ENCODE data around the gene MIX23.
"Not testable (repeated sequence)": the region's sequence is repeated elsewhere in the genome, so short reads cannot be mapped to it uniquely, and the experiment has no call there.

Gene MIX23

DNA sequence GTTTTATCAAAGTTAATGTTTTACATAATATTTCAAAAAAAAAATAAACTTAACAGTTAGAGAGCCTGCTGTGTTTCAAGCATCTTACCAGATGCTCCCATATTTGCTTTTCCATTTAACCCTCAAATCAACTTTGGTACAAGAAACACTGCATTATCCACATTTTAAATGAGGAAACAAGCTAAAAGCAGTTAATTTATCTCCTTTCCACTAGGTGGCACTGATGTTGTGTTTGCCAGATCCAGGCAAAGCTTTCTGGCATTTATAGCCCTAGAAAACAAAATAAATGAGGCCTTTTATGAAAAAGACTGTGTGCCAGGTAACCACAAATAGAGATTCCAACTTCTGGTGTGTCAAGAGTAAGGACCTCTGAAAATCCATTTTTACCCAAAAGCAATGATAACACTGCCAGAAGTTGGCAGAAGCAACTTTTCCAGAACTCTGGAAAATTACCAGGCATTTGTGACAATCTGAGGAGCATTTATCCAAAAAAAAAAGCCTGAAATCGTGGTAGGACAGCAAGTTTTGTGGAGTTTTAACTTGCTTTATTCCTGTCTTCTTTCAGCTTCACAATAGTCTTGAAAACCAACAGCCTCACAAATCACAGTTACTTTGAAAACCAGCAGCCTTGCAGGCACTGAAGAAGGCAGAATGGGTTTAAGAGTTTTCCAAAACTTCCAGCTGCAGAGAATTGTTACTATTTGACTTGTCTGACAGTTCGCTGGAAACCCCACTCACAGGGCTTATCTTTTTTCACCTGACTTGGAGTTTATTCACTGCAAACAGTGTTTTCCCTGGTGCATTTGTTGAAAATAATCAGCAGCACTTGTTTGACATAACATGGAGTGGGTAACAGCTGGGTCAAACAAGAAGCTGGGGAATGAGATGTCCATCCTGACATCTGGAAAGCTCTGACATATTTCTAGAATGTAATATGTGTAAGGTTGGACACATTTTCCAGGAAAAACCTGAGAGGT lies 10.1 kb upstream of the MIX23 start:
- no peak for DNase-seq (ENCODE audit: low read depth)

DNA sequence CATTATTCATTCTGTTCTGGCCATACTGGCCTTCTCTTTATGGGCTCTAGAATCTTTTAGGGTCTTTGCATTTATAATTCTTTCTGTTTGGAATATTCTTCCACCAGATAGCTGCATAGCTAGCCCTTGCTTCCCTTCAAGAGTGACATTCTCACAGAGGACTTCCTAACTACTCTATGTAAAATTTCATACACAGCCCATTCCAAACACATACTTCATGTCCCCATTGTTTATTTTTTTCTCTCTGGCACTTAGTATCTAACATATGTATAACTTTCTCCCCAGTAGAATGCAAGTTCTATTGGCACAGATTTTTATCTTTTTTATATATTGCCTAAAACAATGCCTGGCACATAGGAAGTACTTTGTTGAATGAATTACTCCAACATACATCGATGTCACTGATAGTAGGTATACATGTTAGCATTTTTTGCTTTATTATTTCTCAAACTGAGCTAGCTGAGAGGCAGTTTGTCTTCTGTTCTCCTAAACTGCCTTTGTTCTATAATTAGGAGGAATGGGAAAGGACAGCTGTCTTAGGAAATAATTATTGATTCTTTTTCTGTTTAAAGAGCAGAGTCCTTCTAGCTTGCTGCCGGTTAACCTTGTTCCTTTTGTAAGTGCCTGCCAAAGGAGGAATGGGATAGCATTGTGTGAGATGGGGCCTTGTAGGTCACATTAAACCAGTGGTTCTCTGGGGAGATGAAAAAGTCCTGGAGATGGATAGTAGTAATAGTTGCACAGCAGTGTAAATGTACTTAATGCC lies 8.8 kb upstream of the MIX23 start:
- DNase-seq (ENCODE audit: low read depth), result no peak

DNA sequence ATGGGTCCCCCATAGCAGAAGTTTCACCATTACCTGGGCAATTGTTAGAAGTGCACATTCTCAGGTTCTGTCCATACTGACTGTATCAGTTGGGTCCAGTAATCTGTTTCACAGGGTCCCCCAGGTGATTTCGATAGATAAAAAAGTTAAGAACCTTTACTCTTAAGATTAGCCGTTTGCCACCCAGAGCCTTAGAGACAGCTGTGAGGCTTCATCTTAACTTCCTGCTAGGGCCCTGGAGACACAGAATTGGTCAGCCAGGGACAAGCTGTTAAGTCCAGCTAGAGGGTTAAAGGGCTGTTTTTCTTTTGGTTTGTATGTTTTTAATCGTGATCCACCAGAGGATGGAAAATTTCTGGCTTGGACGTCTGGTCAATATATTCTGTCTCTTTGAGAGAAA lies 7.6 kb upstream of the MIX23 start:
- no peak for DNase-seq (ENCODE audit: low read depth)

DNA sequence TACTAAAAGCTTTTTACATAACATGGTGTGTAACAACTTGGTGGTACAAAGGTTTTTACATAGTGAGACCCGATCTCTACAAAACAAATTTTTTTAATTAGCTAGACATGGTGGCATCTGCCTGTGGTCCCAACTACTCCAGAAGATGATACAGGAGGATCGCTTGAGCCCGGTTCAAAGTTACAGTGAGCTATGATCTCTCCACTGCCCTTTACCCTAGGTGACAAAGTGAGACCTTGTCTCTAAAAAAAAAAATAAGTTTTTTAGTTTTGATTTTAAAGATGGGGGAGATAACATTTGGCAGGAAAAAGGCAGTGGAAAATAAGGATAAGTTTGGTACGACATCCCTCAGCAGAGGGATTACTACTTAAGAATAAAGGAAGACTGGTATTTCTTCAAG lies 6.9 kb upstream of the MIX23 start:
- DNase-seq (ENCODE audit: low read depth), result no peak

DNA sequence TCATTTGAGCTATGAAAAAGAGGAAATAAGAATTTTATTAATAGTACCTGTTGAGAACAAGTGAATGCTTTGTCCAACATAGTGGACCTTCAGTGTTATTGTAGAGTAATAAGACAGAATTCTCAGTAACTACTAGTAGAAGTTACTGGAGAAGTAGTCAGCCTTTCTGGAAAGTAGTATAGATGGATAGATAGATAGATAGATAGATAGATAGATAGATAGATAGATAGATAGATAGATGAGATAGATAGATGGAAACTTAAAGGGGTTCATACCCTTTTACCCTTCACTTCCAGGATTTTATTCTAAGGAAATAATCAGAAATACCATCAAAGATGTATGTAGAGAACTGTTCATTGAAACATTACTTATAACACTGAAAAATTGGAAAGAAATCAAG lies 6.2 kb upstream of the MIX23 start:
- no peak for DNase-seq (ENCODE audit: low read depth)

DNA sequence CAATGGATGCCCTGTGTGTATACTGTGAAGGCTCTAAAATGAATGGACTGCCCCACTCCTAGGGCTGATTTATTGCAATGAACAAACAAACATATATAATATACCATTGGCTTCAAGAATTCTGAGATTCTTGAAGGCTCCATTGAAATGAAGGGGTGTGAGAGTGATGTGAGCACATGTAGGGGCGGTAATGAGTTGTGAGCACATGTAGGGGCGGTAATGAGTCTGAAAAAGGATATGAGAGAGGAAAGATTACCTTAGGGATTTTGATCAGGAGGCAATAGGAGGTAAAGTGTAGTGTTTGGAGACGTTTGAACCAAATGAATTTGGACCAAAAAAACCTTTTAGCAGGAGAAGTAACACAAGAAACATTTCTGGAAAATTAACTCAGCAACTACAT lies 4.7 kb upstream of the MIX23 start:
- DNase-seq (ENCODE audit: low read depth), result no peak

DNA sequence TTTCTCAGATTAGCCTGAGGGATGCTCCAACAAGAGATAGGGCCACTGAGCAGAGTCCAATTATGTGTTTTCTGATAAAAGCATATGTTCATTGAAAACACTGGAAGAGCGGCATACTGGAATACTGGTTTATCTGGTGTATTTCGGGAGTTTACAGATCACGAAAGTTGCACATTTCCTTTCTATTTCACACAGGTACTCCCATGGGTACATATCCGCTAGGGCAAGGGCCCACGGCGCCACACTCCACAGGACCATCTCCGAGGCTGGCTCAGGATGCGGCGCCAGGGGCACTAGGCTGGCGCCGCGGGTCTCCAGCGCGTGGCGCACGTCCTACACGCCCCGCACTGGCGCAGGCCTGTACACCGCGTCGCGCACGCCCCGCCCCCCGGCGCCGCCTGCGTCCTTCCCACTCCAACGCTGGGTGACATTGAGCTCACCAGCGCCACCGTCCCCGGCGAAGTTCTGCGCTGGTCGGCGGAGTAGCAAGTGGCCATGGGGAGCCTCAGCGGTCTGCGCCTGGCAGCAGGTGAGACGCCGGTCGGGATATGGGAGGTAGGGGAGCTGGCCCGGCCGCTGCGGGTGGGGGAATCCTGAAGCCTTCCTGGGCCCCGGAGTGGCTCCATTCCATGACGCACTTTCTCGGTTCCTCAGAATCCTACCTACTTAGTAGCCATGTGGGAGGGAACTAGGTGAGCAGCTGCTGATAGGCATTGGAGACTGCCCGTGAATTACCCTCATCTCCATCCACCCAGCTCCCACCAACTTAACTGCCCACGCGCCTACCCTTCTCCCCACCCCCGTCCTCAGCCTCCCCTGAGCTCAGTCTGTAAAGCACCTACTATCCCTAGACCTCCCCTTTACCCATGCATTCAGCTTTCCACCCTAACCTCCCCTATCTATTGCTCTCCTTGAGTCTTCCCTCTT lies 1.0 kb upstream of the MIX23 start, which contains the start of gene FAM162A:
Gene FAM162A, plus strand, starts transcription at position 412 of the 927 bp plus-strand sequence. Its CDS starts 84 bp downstream, at position 496.
- DNase-seq (ENCODE audit: low read depth), result peak; percentile 79

DNA sequence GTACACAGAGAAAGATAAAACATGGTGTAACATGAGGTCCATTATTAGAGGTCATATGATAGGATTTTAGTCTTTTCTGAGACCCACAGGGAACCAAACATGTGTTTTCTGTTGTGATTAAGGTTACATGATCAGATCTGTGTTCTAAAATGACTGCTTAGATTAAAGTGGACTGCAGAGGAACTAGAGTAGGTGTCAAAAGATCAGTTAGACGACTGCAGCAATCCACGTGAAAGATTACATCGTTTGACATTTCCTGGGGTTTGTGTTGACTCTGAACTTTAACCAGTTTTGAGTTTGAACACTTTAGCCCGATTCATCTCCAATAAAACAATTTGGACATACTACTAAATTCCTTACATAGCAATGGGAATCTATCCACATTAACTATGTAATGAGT lies 5.1 kb downstream of the MIX23 start:
- DNase-seq (ENCODE audit: low read depth), result no peak

DNA sequence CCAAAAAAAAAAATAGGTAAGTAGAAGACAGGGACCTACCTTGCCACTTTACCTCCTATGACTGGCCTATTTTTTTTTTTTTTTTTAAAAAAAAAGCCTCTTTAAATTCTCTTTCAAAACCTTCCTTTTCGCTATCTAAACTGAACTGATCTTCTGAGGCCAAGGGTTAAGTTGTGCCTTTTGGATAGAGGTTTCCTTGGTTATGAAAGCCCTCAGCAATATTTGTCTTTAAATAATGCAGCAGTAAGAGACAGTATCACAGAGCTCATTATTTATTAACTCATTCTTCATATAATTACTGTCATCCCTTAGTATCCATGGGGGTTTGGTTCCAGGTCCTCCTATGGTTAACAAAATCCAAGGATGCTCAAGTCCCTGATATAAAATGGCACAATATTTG lies 9.0 kb downstream of the MIX23 start:
- DNase-seq (ENCODE audit: low read depth), result no peak

DNA sequence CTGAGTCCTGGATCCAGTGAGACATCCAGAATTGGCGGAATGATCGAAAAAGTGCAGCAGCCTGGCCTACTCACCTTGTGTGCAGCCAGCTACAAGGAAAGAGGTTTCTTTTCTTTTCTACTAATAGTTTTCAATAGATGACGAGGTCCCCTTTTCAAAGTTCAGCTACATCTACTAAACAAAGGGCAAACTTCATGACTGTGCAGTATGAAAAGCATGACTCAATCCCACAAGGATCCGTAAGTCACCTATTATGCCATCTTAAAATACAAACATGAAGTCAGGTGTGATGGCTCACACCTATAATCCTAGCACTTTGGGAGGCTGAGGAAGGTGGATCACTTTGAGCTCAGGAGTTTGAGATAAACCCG lies 16.7 kb downstream of the MIX23 start:
- DNase-seq (ENCODE audit: low read depth), result no peak

DNA sequence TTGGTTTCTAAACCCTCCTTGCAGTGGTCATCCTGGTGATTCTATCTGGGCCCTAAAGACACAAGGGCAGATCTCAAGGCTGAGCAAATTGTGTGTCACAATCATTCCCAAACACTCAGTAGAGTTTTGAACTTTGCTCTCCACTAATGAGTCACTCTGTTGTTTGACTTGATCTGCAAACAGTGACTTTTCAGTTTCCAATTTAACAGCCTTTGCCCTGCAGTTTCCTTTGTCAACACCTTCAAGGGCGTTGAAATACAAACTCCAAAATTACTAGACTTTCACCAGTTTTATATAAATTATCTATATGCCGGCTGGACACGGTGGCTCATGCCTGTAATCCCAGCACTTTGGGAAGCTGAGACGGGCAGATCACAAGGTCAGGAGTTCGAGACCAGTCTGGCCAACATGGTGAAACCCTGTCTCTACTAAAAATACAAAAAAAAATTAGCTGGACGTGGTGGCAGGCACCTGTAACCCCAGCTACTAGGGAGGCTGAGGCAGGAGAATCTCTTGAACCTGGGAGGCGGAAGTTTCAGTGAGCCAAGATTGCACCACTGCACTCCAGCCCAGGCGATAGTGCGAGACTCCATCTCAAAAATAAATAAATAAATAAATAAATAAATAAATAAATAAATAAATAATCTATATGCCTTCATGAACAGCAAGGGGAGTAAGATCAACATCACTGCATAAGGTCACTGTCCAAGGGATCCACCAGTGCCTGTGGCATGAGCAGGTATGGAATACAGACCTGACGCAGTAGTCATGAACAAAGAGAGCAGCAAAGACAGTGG lies 17.3 kb downstream of the MIX23 start:
- DNase-seq (ENCODE audit: low read depth), result not testable (repeated sequence)

DNA sequence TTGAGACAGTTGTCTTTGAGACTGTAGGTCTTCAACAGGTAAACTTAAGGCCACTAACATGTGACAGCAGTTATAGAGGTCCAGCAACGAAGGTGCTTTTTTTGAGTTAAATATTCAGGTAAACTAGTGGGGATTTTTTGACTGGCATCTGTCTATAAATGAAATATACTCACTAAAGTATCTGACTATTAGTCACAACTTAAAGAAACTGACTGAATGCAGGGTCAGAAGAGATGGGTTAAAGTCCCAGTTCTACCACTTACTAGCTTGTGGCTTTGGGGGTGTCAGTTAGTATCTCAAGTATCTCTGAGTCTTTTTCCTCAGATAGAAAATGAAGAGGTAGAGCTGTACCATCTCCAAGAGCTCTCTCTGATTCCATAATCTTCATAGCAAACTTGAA lies 18.0 kb downstream of the MIX23 start:
- DNase-seq (ENCODE audit: low read depth), result no peak

DNA sequence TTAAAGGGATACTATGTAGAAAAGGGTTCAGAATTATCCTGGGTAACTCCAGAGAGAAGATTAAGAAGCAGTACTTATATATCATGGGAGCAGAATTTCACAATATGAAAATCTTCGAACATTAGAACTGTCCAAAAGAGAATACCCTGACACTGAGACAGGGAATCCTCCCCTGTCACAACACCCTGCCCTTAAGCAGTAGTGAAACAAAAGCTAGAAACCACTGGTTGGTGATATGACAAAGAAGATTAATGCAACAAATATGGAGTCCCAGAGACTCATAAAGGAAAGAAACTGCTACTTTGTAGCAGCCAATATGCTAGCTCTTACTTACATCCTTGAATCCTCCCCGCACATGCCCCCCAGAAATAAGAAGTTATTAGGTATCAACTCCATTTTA lies 18.5 kb downstream of the MIX23 start:
- no peak for DNase-seq (ENCODE audit: low read depth)

DNA sequence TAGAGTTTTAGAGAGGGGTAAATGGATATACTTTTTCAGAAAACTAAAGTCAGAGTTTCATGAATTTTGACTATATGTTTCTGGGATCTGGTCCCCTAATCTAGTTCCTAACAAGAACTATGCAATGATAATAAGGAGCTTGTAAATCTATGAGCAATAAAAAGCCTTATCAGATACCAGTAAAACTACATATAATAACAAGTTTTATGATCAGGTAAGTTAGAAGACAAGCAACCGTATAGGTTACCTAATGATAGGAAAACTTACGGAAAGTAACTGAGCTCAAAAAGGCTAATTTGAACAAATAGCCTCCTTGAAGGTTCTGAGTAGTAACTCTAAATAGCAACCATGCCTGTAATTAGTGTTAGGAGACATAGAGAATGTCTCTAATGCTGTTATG lies 21.0 kb downstream of the MIX23 start:
- DNase-seq (ENCODE audit: low read depth), result no peak

DNA sequence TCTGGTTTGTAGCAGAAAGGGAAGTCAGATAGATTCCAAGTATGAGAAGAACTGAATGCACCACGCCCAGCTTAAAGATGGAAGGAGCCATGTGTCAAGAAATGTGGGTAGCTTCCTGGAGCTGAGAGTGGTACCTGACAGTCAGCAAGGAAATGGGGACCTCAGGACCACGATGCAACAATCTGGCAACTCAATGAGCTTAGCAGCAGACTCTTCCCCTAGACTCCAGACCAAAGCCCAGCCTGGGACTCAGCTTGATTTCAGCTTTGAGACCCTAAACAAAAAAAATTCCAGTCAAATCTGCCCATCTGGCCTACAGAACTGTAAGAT lies 24.4 kb downstream of the MIX23 start:
- DNase-seq (ENCODE audit: low read depth), result peak; percentile 22

DNA sequence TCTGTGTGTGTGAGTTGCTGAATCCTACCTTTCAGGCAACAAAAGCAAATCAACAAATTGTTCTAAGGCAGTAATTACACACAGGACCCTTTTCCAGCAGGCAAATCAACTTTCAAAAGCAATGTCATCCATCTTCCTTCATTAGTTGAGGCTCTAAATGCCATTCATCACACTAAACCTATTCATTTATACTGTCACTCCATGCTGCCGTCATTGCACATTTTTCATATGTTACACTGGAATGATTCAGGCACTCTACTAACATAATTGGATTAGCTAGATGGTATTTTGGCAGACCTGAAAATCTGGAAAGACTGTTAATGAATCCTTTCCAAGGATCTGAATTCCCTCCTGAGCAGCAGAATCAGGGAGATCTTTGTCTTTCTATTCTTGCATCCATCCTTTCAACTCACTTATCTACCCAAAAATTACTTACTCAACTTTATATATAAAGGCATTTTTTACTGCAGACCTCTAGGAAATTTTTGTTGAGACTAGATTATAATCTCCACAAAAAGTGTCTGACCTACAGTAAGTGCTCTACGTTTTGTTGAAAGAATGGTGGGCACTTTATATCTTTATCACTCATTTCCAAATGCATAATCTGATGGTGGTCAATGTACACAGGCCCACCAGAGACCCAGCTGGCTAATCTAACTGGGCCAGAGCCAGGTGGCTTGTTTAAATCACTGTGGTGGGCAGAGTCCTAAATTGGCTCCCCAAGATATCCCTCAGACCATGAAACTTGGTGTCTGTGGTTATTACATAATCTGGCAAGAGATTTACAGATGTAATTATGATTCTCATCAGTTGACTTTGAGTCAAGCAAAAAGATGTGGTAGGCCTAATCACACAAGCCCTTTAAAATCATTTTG lies 25.0 kb downstream of the MIX23 start:
- DNase-seq (ENCODE audit: low read depth), result no peak

DNA sequence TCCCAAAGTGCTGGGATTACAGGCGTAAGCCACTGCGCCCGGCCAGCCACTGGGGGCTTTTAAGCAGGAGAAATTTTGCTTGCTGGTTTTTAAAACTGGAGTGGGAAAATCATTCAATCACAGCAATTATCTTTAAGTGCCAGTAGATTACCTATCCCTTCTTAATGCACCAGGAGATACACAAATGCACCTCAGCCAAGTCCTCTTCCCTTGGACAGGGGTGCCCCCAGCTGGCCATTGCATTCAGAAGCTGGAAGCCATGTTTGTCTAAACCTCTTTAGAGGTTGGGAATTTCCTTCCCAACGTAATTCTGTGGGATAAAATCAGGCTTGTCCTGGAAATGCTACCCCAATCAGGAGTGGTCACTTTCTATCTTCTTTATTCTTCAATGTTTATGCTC lies 26.6 kb downstream of the MIX23 start:
- no peak for DNase-seq (ENCODE audit: low read depth)

DNA sequence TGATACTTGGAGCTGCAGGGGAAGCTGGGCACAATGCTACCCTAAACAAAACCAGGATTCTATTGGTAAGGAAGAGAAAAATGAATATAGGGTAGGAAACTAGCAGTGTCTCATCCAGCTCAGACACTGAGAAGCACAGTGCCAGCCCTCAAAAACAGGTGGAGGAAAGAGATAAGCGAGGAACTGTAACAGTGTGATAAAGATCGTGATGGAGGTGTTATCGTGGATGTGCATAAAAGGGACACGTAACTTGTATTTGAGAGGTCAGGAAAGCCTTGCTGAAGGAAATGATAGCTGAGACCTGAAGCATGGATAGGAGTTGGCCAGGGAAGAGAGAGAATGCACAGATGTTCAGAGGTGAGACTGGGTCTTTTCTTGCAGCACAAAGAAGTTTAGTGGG lies 27.4 kb downstream of the MIX23 start:
- peak; percentile 77 for DNase-seq (ENCODE audit: low read depth)

DNA sequence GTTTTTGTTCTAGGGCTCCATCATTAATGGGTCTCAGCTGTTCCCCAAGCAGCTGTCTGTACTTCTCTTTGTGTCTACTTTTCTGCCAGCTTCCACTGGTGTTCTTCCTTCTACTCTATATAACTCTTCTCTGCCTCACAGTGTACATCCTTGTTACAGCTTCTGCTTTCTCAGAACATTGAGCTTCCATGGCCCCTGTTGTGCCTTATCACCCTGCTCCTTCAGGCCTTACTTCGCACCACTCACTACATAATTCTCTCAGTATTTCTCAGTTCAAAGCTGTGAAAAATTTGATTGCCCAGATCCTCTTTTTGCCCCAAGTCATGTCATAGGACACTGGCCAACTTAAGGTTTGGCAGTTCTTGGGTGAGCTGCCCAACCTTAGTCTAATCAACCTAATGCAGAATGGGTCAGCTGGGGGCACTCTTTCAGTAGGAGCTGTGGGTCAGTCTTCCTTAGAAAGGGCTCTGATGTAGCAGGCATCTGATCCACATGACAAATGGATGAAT lies 29.1 kb downstream of the MIX23 start:
- DNase-seq (ENCODE audit: low read depth), result no peak

DNA sequence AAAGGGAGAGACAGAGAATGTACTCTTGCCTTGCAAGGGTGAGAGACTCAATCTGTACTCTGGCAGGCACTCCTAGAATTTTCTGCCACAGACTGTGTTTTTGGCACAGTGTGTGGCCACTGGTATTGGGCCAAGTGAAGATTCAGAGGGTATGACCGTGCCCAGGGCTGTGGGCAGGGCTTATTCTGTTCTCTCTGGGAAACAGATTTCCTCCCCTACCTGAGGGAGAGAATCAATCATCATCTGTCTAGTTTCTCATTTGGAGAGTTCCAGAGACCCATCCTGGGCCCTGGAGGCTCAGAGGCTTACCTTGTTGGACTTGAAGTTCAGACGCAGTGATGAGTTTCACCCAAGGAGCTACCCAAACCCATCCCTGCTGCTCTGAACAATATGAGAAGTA lies 29.8 kb downstream of the MIX23 start:
- no peak for DNase-seq (ENCODE audit: low read depth)
